Heart left ventricle (tissue), 13 donors: ENCODE data around the gene ATP5MC2.

ENCODE experiments used
- POLR2A ChIP-seq, 2 donors: fragments of 450-650 bp; IDR thresholded peaks; one replicate each; pipeline ENCODE4 v1.6.1; 2017; ENCODE audit warnings: antibody characterized with exemption in 2 of 2, mild to moderate bottlenecking in 2 of 2, moderate library complexity in 2 of 2
- TF ChIP-seq, protein P1 (sequence below), 12 donors: fragments of 200-600 bp; sonication (generic) in 4 of 12; IDR thresholded peaks; one replicate each; pipeline versions ENCODE4 v1.5.0 to v1.8.0; 2018 to 2022; ENCODE audit warnings: antibody characterized with exemption in 12 of 12, mild to moderate bottlenecking in 5 of 12
- donor health status: ischemic (EF 13 %, LVEDD 7.1; RV severe dilation, severe dysfunction).
- donor health status: DM: no; HTN: yes; CAD: no.
- donor health status: DM: no; HTN: no; CAD: no.
- donor health status: ischemic (EF 25% LVEDD 6.9; RV normal size, moderate dysfunction).
- donor health status: ischemic (EF 25% LVEDD 5.7; RV mildly dilated, moderate dysfunction).
- donor health status: ischemic (EF 35%, LVEDD 5.7; RV mildly dilated, moderate dysfunction).
- donor health status: nonischemic (EF 11% LVEDD 7.7; RV severe dilation, severe dysfunction).
- donor health status: DM: yes; HTN: yes; CAD: no.
- donor health status: PGD.
- donor health status: ischemic (EF 29% LVEDD 5.4; RV normal size, mild dysfunction).
- donor health status: nonischemic (EF 23%, LVEDD 6.1; RV moderate dilation, normal function).

- TF ChIP-seq POLR2A (IDR thresholded peaks at IDR 0.05) = no peak
- TF ChIP-seq, protein P1, sequence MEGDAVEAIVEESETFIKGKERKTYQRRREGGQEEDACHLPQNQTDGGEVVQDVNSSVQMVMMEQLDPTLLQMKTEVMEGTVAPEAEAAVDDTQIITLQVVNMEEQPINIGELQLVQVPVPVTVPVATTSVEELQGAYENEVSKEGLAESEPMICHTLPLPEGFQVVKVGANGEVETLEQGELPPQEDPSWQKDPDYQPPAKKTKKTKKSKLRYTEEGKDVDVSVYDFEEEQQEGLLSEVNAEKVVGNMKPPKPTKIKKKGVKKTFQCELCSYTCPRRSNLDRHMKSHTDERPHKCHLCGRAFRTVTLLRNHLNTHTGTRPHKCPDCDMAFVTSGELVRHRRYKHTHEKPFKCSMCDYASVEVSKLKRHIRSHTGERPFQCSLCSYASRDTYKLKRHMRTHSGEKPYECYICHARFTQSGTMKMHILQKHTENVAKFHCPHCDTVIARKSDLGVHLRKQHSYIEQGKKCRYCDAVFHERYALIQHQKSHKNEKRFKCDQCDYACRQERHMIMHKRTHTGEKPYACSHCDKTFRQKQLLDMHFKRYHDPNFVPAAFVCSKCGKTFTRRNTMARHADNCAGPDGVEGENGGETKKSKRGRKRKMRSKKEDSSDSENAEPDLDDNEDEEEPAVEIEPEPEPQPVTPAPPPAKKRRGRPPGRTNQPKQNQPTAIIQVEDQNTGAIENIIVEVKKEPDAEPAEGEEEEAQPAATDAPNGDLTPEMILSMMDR (IDR thresholded peaks at IDR 0.05) = no peak
These were observed 12.3 kb upstream of the ATP5MC2 start for GRCh38 chr12:53688134-53688533.
